Measurements from ENCODE around the gene STUM.

STUM gene

DNA sequence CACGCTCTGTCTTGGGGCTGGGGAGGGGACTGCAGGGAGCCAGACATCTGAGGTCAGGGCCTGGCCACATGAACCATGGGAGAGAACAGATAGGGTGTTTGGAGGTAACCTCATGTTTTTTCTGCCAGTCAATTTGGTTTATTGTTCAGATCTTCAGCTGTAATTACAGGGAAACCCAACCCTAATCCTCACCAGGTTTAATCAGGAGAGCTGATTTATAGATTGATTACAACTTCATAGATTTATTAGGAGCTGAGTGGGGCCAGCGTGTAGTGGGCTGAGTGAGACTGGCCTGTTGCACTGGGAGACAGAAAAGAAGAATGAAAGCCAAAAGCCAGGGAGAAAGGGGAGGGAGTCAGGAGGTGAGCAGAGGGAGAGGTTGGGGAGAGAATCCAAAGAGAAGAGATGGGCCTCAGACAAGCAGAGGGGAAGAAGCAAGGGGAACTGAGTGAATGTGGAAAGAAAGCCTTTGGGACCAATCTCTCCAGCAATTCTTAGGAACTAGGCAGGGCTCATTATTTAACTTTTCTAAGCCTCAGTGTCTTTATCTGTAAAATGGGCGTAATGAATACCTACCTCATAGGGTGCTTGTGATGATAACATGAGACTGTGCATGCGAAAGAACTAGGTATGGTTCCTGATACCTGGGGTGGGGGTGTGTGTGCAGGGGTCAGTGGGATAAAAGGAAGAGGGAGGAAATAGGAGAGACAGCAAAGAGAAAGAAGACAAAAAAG, 17.0 kb upstream of the STUM start:
- no peaks in the 10 kb centered on the region for H4K20me1 ChIP-seq
- H3K36me3 ChIP-seq: no peaks in the 10 kb centered on the region
- no peaks in the 10 kb centered on the region for H3K9me3 ChIP-seq
- H3K4me2 ChIP-seq: no peak overlapping the region
- no peak overlapping the region for H3K4me3 ChIP-seq
- 0 out of 2 replicates have a peak, but pooled peaks cover 3% of the 10 kb centered on the region for H3K4me1 ChIP-seq
- TF ChIP-seq Cebpa-rat (IDR thresholded peaks at IDR 0.05): no peak
- no peaks in the 10 kb centered on the region for H3K27me3 ChIP-seq
- H3K27ac ChIP-seq: no peak overlapping the region
- H3K9ac ChIP-seq: no peak overlapping the region

GRCh38 chr1:226532553-226532952, 16.0 kb upstream of the STUM start:
- TF ChIP-seq Cebpa-rat (IDR thresholded peaks at IDR 0.05): no peak
- H3K36me3 ChIP-seq: no peaks in the 10 kb centered on the region

GRCh38 chr1:226533220-226533619, 15.3 kb upstream of the STUM start:
- TF ChIP-seq Cebpa-rat (IDR thresholded peaks at IDR 0.05): no peak
- Histone ChIP-seq H3K9ac (no peak overlapping the region), H3K4me3 (no peak overlapping the region), H3K9me3 (no peaks in the 10 kb centered on the region), H4K20me1 (no peaks in the 10 kb centered on the region), H3K27me3 (no peaks in the 10 kb centered on the region), H3K27ac (no peak overlapping the region), H3K4me2 (no peak overlapping the region), H3K36me3 (no peaks in the 10 kb centered on the region), H3K4me1 (no peaks in the 10 kb centered on the region)

More at GRCh38 chr1:226532553-226532952, 16.0 kb upstream of the STUM start:
- Histone ChIP-seq H3K4me3 (no peak overlapping the region), H4K20me1 (no peaks in the 10 kb centered on the region), H3K27me3 (no peaks in the 10 kb centered on the region), H3K4me2 (no peak overlapping the region), H3K9me3 (no peaks in the 10 kb centered on the region), H3K9ac (no peak overlapping the region), H3K27ac (no peak overlapping the region), H3K4me1 (no peaks in the 10 kb centered on the region)

DNA sequence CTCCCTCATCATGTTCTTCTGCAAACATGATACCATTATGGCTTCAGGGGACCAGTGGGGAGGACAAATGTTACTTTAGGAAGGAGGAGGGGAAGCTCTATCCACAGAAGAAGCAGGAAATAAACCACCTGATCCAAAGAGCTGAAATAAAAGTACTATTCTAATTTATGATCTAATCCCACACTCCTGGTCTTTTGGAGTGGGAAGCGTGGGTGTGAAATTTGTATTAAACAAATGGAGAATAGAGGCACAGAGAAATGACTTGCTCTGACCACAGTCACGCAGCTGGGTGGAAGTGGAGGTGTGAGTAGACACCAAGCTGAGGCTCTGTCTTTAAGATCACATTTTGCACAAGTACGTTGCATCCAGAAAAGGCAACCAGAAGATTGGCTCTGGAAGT, 14.5 kb upstream of the STUM start:
- H3K27ac ChIP-seq: no peak overlapping the region
- TF ChIP-seq Cebpa-rat (IDR thresholded peaks at IDR 0.05): no peak
- H3K27me3 ChIP-seq: no peaks in the 10 kb centered on the region
- no peak overlapping the region for H3K4me2 ChIP-seq
- no peaks in the 10 kb centered on the region for H3K9me3 ChIP-seq
- no peaks in the 10 kb centered on the region for H3K36me3 ChIP-seq
- H3K9ac ChIP-seq: no peak overlapping the region
- H3K4me3 ChIP-seq: no peak overlapping the region
- H3K4me1 ChIP-seq: no peaks in the 10 kb centered on the region
- no peaks in the 10 kb centered on the region for H4K20me1 ChIP-seq

GRCh38 chr1:226534645-226535044, 13.9 kb upstream of the STUM start:
- Histone ChIP-seq H3K27me3 (no peaks in the 10 kb centered on the region), H3K9me3 (no peaks in the 10 kb centered on the region), H3K36me3 (no peaks in the 10 kb centered on the region), H3K4me3 (no peak overlapping the region), H4K20me1 (no peaks in the 10 kb centered on the region), H3K4me1 (no peaks in the 10 kb centered on the region), H3K4me2 (no peak overlapping the region), H3K9ac (no peak overlapping the region), H3K27ac (no peak overlapping the region)
- no peak for TF ChIP-seq Cebpa-rat (IDR thresholded peaks at IDR 0.05)

DNA sequence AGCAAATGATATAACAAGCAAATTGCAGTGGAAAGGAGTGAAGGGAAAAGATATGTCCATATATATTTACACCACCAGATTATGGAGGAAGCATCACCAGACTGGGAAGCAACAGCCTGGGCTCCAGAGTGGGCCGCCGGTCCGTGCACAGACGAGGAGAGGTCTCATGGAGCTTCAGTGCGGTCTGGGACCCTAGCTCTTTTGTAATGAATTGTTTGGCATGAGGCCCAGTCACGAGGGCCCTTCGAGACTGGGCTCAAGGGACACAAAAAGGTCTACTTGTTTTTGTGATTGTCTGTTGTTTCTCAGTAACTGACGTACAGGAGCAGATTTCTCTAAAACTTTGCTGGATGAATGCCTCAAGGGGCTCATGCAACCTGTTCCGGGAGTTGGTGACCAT, 12.9 kb upstream of the STUM start:
- no peak for TF ChIP-seq Cebpa-rat (IDR thresholded peaks at IDR 0.05)
- no peaks in the 10 kb centered on the region for H4K20me1 ChIP-seq
- no peaks in the 10 kb centered on the region for H3K9me3 ChIP-seq
- H3K27ac ChIP-seq: no peak overlapping the region
- no peak overlapping the region for H3K4me2 ChIP-seq
- no peaks in the 10 kb centered on the region for H3K36me3 ChIP-seq
- no peaks in the 10 kb centered on the region for H3K4me1 ChIP-seq
- H3K4me3 ChIP-seq: no peak overlapping the region
- H3K9ac ChIP-seq: no peak overlapping the region
- no peaks in the 10 kb centered on the region for H3K27me3 ChIP-seq

DNA sequence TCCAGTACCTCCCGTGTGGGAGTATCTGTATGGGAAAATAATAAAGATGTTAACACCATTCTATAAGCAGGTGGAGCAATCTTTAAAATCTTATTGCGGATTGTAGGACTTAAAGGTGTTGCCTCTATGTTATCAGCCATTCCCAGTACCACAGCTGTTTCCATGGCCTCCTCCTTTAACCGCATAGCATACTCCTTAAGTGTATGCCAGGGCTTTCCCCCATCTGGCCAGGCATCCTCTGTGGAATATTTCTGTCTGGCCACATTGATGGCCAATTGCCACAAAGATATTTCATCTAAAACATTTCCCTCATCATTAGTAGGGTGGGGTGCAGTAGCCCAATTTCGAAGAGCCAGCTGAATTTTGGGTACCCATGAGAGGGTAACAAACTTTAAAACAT, 7.3 kb upstream of the STUM start:
- no peak overlapping the region for H3K4me3 ChIP-seq
- no peaks in the 10 kb centered on the region for H3K27me3 ChIP-seq
- H3K4me2 ChIP-seq: no peak overlapping the region
- H3K4me1 ChIP-seq: no peaks in the 10 kb centered on the region
- H3K27ac ChIP-seq: no peak overlapping the region
- H3K36me3 ChIP-seq: no peaks in the 10 kb centered on the region
- H4K20me1 ChIP-seq: no peaks in the 10 kb centered on the region
- no peaks in the 10 kb centered on the region for H3K9me3 ChIP-seq
- H3K9ac ChIP-seq: no peak overlapping the region
- no peak for TF ChIP-seq Cebpa-rat (IDR thresholded peaks at IDR 0.05)

GRCh38 chr1:226541631-226542622, 6.6 kb upstream of the STUM start:
- Histone ChIP-seq H3K4me3 (no peak overlapping the region), H3K27me3 (no peaks in the 10 kb centered on the region), H3K27ac (no peak overlapping the region), H3K9ac (no peak overlapping the region), H3K9me3 (no peaks in the 10 kb centered on the region), H3K36me3 (no peaks in the 10 kb centered on the region), H4K20me1 (no peaks in the 10 kb centered on the region), H3K4me1 (no peaks in the 10 kb centered on the region), H3K4me2 (no peak overlapping the region)
- TF ChIP-seq Cebpa-rat (IDR thresholded peaks at IDR 0.05): no peak

DNA sequence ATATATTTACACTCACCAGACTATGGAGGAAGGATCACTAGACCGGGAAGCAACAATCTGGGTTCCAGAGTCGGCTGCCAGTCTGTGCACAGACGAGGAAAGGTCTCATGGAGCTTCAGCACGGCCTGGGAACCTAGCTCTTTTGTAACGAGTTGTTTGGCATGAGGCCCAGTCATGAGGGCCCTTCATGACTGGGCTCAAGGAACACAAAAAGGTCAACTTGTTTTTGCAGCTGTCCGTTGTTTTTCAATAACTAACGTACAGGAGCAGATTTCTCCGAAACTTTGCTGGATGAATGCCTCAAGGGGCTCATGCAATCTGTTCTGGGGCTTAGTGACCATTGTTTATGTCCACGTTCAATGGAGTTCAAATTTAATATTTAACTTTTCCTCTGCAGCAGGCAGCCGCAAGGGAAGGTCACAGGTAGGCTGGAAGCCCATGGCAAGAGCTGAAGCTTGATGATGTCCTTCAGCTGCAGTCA, 5.9 kb upstream of the STUM start:
- no peaks in the 10 kb centered on the region for H3K9me3 ChIP-seq
- H3K27me3 ChIP-seq: peaks cover 1% of the 10 kb centered on the region
- H4K20me1 ChIP-seq: no peaks in the 10 kb centered on the region
- no peak overlapping the region for H3K4me2 ChIP-seq
- no peak overlapping the region for H3K4me3 ChIP-seq
- no peaks in the 10 kb centered on the region for H3K4me1 ChIP-seq
- no peaks in the 10 kb centered on the region for H3K36me3 ChIP-seq
- no peak overlapping the region for H3K27ac ChIP-seq
- no peak overlapping the region for H3K9ac ChIP-seq
- no peak for TF ChIP-seq Cebpa-rat (IDR thresholded peaks at IDR 0.05)

Measured in BLaER1 (cell line).